A172 (cell line): Measurements from ENCODE around the gene GJD2. TPM values are rescaled to one million over a fixed set of nuclear protein-coding genes. Genes with fewer than 3 reads are reported as not detected.

ENCODE experiments used
- DNase-seq: peaks from one replicate; pipeline ENCODE4 v3.0.0-alpha.2; 2015; ENCODE audit warnings: low spot score
- total RNA-seq: library from RNA; depleted of rRNA; stranded (reverse); fragments of >200 nt; shearing (Covaris generic); gene quantifications from 2 replicates; pipeline ENCODE4 v1.2.3, GENCODE V29; 2014

GJD2 gene
- total RNA-seq, 1 experiment from 2014 or later = not detected

DNA sequence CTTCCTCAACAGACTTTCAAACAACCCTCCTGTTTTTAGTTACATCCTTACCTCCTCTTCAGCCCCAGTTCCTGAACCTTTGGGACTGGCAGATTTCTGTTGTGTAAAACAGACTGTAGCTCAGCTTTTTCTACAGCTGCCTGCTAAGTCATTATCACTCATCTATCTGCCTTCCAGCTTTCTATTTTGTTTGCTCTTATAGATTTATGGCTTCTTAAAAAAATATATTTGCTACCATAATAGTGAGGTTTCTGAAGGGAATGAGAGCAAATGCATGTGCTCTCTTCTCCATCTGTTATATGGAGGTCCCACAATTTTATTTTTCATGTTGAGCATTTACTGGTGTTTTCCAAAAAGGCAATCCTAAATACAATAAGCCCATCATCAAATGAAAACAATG is 18.2 kb upstream of the GJD2 start:
- DNase-seq = no peak

DNA sequence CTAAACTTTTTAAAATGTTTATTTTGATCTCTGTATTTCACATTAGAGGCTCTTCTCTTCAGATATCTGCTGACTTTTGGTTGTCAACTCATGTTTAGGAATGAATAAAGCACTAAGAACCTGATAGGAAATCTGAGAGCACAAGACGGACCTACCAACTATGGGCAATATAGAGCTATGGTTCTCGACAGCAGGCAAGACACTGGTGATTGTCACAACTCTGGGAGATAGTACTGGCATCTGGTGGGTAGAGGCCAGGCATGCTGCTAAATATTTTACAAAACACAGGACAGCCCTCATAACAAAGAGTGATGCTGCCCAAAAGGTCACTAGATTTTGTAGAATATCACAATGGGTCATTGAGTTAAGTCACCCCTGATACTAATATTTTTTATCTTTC is 17.5 kb upstream of the GJD2 start:
- no peak for DNase-seq

DNA sequence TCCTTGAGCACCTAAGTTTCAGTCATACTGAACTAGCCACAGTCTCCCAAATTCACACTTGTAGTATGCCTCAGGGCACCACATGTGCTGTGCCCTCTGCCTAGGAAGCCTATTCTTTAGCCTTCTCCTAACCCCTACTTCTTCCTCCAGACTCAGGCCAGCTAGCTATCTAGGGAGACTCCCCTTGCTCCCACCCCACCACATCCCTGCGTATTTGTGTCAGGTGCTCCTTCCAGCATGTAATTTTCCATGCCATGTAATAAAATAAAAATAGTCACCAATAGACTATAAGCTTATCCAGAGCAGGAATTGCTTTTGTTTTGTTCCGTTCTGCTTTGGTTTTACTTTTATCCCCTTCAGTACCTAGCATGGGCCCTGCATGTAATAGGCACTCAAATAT is 14.9 kb upstream of the GJD2 start:
- no peak for DNase-seq

DNA sequence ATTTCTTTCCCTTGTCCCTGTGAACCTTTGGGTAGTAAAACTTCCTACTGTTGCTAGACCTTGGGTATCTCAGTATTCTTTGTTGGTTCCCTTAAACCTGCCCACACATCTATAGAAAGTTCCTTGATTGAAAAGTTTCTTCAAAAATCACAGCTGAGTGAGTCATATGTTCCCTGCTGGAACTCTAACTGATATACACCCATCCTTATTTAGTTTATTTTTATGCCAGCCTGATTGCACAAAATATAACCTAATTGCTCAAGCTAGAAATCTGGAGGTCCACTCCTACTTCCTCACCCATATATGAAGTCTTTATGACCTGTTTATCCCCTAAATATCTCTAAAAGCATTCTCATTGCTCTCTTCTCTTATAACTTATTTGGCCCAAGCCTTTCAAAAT is 13.7 kb upstream of the GJD2 start:
- DNase-seq = no peak

DNA sequence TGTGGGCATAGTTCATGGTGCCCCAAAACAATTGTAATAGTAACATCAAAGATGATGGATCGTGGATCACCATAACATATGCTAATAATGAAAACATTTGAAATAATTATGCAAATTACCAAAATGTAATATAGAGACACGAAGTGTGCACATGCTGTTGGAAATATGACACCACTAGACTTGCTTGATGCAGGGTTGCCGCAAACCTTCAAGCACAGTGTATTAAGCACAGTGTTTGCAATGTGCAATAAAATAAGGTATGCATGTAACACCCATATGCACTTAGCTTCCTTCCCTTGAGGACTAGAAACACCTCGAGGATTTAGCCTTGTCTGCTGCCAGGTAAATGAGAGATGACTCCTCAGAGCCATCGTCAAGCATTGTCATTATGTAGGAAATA is 10.9 kb upstream of the GJD2 start:
- DNase-seq = no peak

DNA sequence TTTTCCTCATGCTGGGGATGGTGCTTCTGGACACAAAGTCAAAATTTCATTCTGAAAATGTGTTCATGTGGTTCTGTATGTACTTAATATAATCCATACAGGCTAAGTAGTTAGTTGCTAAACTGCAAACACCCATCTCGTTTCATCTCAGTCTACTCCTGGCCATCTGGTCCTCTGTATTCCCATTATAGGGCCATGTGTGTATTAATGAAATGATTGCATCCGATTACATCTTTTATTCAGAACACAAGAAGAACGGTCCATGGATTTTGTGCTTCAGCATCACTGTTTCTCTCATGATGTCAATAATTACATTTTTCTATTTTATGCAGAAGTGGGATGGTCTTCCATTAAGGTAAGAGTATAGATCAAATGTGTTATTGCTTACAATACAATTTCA is 6.1 kb upstream of the GJD2 start:
- no peak for DNase-seq

DNA sequence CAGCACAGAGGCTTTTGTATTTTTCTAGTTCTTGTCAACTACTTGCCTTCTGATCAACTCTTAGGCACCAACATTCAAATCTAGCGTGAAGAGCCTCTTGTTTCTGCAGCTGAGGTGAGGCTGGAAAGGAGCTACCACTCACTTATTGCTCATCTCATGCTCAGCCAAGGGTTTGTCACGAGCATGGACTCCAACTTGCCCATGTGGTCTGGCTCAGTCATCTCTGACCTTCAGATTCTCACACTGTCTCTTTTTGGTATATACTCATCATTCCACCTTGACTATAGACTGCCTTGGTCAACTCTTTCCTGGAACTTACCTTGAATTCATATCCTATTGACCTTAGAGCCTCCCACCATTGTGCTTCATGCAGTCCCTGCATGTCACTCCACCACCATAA is 5.2 kb upstream of the GJD2 start:
- no peak for DNase-seq

DNA sequence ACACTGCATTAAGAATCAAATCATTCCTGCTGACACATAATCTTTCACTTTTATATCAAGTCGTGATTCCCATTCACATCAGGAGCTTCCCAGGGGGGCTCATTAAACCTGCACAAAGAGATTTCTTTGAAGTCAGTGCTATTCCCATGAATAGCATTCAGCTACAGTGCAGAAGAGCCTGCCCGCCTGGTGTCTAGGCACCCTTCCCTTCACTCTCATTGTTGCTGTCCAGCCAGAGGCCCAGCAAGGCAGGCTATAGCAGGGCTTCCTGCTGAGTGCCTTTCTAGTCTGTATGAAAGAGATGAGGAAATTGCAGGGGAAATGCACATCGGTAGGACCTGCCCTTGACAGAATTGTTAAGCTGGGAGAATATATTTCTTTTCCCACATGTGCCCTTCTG is 4.5 kb upstream of the GJD2 start:
- no peak for DNase-seq

DNA sequence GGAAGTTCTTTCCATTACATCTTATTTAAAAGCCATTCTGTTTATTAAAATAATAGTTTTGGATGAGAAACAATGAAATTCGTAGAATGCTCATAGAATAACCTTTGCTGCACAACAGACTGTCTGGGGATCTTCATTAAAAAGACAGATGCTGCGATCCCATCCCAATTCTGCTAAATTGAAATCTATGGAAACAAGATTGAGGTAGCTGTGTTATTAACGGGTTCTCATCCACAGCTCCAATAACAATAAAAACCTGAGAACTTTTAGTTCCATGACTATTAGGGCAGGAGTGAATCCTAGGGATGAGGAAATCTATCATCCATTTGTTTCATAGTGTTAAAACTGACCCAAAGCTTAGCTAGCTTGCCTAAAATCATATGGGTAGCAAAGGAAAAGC is 2.5 kb upstream of the GJD2 start:
- no peak for DNase-seq

DNA sequence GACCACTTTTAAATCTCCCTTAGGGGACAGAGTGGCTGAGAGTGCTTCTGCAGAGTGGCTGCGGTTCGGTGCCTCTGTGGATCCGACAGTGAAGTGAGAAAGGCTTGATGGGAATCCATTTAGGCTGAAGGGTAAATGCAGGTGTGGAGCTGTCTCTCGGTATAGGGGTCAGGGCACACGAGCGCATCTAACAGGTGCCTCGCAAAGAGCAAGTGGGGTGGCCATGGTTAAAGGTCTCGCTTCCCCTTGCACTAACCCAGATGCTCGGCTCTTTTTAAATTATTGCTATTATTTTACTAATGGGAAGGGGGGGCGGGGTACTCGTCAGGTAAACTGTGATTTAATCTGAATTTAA is 598 bp upstream of the GJD2 start:
- DNase-seq = no peak

DNA sequence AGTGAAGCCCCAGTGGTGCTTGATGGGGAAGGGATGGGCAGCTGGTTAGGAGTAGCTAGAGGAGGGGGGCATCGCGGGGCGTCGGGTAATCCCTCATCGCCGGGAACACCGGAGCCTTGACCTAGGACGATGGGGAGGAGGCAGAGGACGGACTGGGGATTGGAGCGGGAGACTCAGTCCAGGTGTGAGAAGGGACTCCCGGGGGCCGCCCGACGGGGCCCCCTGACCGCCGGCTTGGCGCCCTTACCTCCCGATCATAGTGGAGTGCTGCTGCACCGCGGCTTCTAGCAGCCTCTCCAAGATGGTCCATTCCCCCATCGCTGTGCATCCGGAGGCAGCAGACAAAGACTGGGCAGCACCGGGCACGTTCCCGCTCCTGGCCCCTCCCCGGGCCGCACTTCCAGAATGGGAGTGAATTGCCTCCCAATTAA is 612 bp downstream of the GJD2 start:
- no peak for DNase-seq

DNA sequence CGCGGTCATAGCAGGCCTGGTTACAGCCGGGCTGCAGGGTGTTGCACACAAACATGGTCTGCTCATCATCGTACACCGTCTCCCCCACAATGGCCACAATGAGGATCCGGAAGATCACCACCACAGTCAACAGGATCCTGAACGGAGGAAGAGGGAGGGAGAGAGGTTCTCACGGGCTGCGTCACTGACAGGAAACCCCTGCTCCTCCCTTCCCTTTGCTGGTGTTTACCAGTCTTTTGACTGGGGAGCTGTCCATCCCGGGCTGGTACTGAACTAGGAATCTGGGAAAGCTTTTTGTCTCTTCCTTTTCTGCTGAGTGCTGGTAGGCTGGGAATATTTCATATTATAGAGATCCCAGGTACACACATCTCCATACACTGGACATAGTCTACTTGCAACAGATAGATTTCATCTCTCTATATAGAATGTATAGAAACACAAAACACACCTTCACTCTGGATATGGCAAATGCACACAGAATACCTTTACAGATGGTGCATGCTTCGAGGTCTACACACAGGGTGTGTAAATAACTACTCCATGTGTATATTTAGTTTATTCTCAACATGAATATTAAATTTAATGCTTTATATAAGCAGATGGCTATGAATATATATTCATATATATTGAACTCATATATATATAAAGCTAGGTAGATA is 1.4 kb downstream of the GJD2 start:
- peak; percentile 68 for DNase-seq

DNA sequence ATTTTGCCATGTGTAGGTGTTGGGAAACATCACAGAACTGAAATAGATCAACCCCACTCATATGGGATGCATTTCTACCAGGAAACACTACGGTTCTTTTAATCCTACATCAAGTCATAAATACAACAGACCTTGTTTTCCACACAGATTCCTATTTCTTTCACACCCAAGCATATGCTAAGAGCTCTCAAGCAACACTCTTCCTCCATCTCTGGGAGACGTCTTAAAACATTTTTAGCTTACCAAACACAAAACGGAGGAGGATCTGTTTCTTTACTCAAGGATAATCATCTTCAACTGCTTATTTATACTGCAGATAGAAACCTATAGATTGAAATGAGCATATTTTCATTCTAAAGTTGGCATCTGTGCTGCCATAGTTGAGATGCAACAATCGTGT is 5.1 kb downstream of the GJD2 start:
- no peak for DNase-seq

DNA sequence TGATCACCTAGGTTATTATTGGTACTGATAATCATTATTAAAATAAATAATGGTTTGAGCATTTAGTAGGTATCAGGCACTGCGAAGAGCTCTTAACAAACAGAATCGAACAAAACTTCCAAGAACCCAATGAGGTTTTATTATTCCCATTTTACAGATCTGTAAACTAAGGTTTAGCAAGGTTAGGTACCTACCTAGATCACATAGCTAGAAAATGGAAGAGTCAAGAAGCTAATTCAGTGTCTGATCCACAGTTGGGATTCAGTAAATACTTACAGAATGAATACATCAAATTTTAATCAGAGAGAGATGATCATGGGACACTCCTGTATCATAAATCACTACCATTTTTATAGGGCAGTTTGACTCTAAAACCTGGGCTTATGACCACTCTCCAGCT is 15.5 kb downstream of the GJD2 start:
- no peak for DNase-seq

DNA sequence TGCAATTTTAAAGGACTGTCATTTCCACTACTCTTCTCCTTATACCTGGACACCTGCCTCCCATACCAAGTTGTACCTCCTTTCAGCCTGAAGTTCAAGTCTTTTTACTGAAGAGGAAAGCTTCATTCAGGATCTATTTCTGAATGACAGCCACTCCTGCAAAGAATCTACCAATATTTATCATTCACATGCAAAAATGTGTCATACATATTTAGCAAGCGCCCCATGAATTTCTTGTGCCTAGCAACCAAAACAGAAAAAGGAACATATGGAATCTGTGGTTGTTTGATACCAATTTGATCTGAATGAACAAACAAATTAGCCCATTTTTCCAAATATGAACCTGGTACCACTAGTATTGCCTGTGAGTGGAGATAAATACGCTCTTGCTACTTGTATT is 16.8 kb downstream of the GJD2 start:
- DNase-seq = no peak

DNA sequence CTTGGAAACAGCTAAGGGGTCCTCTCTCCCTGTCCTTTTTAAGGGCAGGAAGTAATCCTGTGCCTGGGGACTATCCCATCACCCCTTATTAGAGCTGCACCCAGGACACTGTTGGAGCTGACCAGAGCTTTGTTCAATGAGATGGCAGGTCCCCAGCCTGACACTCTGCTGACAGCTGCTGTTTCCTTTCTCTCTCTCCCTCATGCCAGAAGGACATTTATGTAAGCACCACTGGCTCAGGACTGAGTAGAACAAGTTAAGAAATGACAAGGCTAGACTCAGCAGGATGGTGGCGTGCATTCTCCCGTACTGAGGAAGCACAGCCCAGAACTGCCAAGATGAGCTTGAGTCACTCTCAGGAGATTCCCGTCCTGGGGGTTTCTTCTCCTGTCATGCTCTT is 17.3 kb downstream of the GJD2 start:
- DNase-seq = no peak

DNA sequence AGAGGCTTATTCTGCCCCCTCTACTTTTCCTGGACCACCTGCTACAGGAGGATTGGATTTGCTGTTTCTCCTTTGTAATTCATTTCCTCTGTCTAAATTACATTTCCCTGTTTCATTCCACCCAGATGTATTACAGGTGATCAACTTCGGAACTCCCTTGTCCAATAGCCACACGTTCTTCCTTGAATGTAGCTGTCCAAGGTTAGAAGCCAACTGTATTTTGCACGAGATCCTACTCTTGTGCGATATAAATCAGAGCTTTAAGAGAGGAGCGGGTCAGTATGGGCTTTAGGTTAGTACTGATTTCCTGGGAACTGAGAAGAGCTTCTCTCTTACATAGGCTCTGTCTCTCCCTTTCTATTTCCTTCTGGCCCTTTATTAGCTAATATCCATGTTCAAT is 20.5 kb downstream of the GJD2 start:
- no peak for DNase-seq

DNA sequence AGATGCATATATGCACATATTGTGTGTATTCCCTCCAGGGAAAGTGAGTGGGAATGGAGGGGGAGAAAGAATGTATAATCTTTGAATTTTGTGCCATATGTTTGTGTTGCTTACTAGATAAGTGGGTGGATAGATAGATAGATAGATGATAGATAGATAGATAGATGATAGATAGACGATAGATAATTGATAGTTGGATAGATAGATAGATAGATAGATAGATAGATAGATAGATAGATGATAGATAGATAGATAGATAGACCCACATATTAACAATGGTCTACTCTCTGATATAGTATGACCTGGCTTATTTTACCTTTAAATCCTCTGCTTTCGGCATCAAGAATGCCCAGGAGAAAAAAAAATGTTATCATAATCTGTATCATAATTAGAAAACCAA is 21.2 kb downstream of the GJD2 start:
- DNase-seq = no peak

DNA sequence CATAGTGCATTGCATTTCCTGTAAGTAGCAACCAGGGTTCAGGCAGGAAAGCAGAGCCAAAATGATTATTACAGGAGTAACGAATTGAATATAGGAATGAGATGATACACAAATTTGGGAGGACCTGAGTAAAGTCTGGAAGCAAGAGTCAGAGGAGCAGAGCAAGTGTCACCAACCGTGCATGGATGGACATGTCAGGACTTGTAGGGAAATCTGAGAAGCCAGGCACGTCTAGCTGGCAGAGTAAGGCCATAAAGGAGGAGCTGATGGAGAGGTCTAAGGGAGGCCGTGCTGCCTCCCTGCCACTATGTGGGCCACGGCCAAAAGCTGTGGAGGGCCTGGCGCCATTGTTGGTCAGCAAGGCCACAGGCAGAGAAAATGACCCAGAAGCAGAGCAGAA is 22.4 kb downstream of the GJD2 start:
- DNase-seq = no peak

DNA sequence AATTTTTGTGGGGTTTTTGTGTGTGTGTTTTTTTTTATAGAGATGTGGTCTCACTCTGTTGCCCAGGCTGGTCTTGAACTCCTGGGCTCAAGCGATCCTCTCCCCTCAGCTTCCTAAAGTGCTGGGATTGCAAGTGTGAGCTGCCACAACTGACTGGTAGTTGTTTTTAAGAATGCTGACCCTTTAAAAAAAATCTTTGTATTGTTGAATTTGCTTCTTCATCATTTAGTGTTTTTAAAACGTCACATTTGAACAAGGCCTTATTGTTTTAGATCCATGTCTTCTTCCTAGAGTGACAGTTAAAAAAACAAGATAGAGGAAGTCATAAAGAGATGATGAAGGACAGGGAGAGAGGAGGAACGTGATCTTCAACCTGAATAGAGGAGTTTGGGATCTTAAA is 24.1 kb downstream of the GJD2 start:
- no peak for DNase-seq

DNA sequence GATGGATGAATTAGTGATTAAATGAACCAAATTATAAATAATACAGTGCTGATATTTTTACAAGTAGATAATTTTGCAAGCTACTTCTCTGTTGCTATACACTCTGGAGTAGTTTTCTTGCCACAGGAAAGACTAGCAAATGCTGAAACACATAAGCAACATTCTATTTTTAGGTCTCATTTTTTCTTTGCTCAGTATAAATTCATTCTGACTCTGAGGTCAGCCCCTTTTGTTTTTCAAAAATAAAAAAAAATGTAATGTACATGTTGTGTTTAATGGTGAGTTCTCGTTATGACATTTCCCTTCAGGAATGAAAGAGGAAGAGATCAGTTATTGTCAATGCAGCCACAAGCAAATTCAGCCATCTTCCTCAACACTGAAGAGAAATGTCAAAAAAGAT is 24.9 kb downstream of the GJD2 start:
- no peak for DNase-seq

DNA sequence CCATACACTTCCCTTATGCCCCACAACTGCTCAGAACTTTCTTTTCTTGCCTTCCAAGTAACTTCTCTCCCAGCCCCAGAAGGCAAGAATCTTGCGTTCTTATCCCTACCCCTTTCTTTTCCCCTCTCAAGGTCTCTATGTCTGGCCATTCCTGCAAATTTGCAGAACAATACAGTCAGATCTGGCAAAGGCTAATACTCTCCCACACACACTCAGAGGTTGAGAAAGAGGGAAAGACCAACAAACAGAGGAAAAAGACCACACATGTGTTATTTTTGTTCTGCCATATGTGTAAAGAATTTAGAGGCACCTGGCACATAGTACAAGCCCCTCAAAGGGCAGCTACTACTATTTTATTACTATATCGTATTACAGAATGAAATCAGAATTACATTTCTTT is 25.7 kb downstream of the GJD2 start:
- no peak for DNase-seq

DNA sequence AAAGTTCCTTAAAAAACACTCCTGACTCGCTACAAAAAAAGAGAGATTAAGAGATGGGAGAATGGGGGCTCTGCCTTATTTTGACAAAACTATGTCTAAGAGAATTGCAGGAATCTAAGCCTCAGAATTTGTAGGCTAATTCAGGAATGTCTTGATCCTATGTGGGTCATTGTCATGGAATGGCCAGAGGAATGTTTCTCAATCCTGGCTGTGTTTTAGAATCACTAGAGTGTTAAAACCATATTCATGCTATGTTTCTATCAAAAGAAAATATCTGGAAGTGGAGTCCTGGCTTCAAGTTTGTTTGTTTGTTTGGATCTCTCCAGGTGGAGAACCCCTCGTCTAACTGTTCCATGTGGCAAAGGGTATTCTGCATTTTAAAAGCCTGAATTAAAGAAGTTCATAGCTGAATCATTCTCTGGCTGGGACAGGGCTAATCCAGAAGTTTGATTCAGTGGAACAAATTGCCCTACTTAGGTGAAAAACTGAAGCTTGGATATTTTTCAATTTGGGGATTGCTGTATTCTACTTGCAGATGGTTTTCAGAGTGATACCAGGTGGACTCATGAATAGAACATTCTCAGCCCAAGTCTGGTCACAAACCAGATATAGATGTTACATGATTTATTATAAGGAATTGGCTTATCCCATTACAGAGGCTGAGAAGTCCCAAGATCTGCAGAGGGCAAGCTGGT is 28.2 kb downstream of the GJD2 start:
- DNase-seq = no peak

DNA sequence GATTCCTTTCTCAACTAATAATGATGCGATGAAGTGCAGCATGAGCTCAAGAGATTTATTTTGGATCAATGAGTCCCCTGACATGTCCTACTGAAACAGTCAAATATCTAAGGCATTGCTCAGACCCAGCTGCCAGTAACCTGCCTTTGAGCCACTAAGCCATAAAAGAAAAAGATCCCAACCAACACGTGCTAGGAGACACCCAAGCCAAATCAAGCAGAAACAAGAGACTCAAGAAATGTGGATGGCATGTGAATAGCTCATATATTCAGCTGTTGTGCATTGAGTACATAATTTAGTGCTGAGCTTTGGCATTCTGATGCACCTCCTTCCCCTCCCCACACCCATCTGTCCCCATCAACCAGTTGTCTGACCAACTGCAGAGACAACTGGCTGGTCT is 29.2 kb downstream of the GJD2 start:
- no peak for DNase-seq
